Liver (tissue), 9 donors: ENCODE data around the gene ICAM1. TPM values are rescaled to one million over a fixed set of nuclear protein-coding genes. Genes with fewer than 3 reads are reported as not detected.

Experiments
- DNase-seq: peaks from one replicate; pipeline ENCODE4 v3.0.0-alpha.2; 2017; ENCODE audit warnings: low spot score
- H3K27ac ChIP-seq, 2 donors: one replicate each; pipeline ENCODE4 v1.7.0; 2013; ENCODE audit warnings: inconsistent platforms in 2 of 2, low read length in 2 of 2, control low read depth in 1 of 2, low read depth in 1 of 2, mild to moderate bottlenecking in 1 of 2
- H3K27me3 ChIP-seq, 4 donors: one replicate each; pipeline versions ENCODE4 v1.6.1 to v1.7.0; 2013; ENCODE audit warnings: low read length in 3 of 4, inconsistent platforms in 1 of 4, mild to moderate bottlenecking in 1 of 4, moderate library complexity in 1 of 4; ENCODE audit not compliant: control insufficient read depth in 4 of 4, insufficient read depth in 4 of 4
- H3K36me3 ChIP-seq, 4 donors: one replicate each; pipeline versions ENCODE4 v1.6.1 to v1.7.0; 2013; ENCODE audit warnings: low read length in 3 of 4, mild to moderate bottlenecking in 3 of 4, low read depth in 1 of 4, moderate library complexity in 1 of 4; ENCODE audit not compliant: control insufficient read depth in 4 of 4, insufficient read depth in 3 of 4
- H3K4me1 ChIP-seq, 4 donors: one replicate each; pipeline versions ENCODE4 v1.6.1 to v1.7.0; 2013; ENCODE audit warnings: low read length in 3 of 4, mild to moderate bottlenecking in 3 of 4, moderate library complexity in 1 of 4; ENCODE audit not compliant: control insufficient read depth in 4 of 4, insufficient read depth in 4 of 4
- H3K4me3 ChIP-seq, 3 donors: one replicate each; pipeline versions ENCODE4 v1.6.1 to v1.7.0; 2013; ENCODE audit warnings: low read length in 3 of 3, control low read depth in 1 of 3, low read depth in 1 of 3, mild to moderate bottlenecking in 1 of 3
- H3K9ac ChIP-seq, 2 donors: one replicate each; pipeline ENCODE4 v1.7.0; 2013; ENCODE audit warnings: low read length in 2 of 2, mild to moderate bottlenecking in 2 of 2, moderate library complexity in 2 of 2, control low read depth in 1 of 2, low read depth in 1 of 2
- H3K9me3 ChIP-seq, 4 donors: one replicate each; pipeline versions ENCODE4 v1.6.1 to v1.7.0; 2013; ENCODE audit warnings: low read length in 3 of 4; ENCODE audit not compliant: control insufficient read depth in 4 of 4
- ATF3 ChIP-seq: IDR thresholded peaks from 2 replicates; pipeline ENCODE4 v1.6.1; 2016; ENCODE audit warnings: antibody characterized with exemption
- CTCF ChIP-seq: fragments of 150-350 bp; IDR thresholded peaks from 2 replicates; pipeline ENCODE4 v1.5.1; 2017; ENCODE audit warnings: improper control_type of control experiment, low read depth, low read length; ENCODE audit not compliant: missing input control
- EGR1 ChIP-seq, 2 donors: IDR thresholded peaks; 2 replicates each; pipeline ENCODE4 v1.6.1; 2016 to 2018; ENCODE audit warnings: antibody characterized with exemption in 2 of 2, low read depth in 2 of 2
- FOXA1 ChIP-seq: IDR thresholded peaks from 2 replicates; pipeline ENCODE4 v1.6.1; 2016; ENCODE audit warnings: antibody characterized with exemption
- FOXA2 ChIP-seq: IDR thresholded peaks from 2 replicates; pipeline ENCODE4 v1.6.1; 2016; ENCODE audit warnings: antibody characterized with exemption
- GABPA ChIP-seq, 2 donors: IDR thresholded peaks in 1 of 2; conservative IDR thresholded peaks in 1 of 2; 2 replicates each; pipeline ENCODE4 v1.6.1; 2016; ENCODE audit warnings: antibody characterized with exemption in 2 of 2, mild to moderate bottlenecking in 1 of 2, moderate library complexity in 1 of 2
- HNF4A ChIP-seq, 2 donors: conservative IDR thresholded peaks; 2 replicates each; pipeline ENCODE4 v1.6.1; 2016; ENCODE audit warnings: antibody characterized with exemption in 2 of 2, mild to moderate bottlenecking in 2 of 2
- HNF4G ChIP-seq: IDR thresholded peaks from 2 replicates; pipeline ENCODE4 v1.6.1; 2016; ENCODE audit warnings: antibody characterized with exemption
- JUND ChIP-seq, 2 donors: IDR thresholded peaks; 2 replicates each; pipeline ENCODE4 v1.6.1; 2016; ENCODE audit warnings: antibody characterized with exemption in 2 of 2
- MAX ChIP-seq: IDR thresholded peaks from 2 replicates; pipeline ENCODE4 v1.6.1; 2016; ENCODE audit warnings: antibody characterized with exemption
- NR2F2 ChIP-seq: IDR thresholded peaks from 2 replicates; pipeline ENCODE4 v1.6.1; 2016; ENCODE audit warnings: antibody characterized with exemption
- RAD21 ChIP-seq, 2 donors: IDR thresholded peaks; 2 replicates each; pipeline ENCODE4 v1.6.1; 2016; ENCODE audit warnings: antibody characterized with exemption in 2 of 2, mild to moderate bottlenecking in 2 of 2
- REST ChIP-seq: IDR thresholded peaks from 2 replicates; pipeline ENCODE4 v1.6.1; 2016; ENCODE audit warnings: antibody characterized with exemption, mild to moderate bottlenecking
- RXRA ChIP-seq, 2 donors: IDR thresholded peaks; 2 replicates each; pipeline ENCODE4 v1.6.1; 2017 to 2018; ENCODE audit warnings: antibody characterized with exemption in 2 of 2, mild to moderate bottlenecking in 1 of 2
- SP1 ChIP-seq: IDR thresholded peaks from 2 replicates; pipeline ENCODE4 v1.6.1; 2018; ENCODE audit warnings: antibody characterized with exemption, mild to moderate bottlenecking
- TAF1 ChIP-seq: conservative IDR thresholded peaks from 2 replicates; pipeline ENCODE4 v1.6.1; 2016; ENCODE audit warnings: antibody characterized with exemption, mild to moderate bottlenecking
- YY1 ChIP-seq: IDR thresholded peaks from 2 replicates; pipeline ENCODE4 v1.6.1; 2016; ENCODE audit warnings: antibody characterized with exemption, mild to moderate bottlenecking
- ZBTB33 ChIP-seq: IDR thresholded peaks from 2 replicates; pipeline ENCODE4 v1.6.1; 2016; ENCODE audit warnings: antibody characterized with exemption
- WGBS: extraction: QIAGEN DNeasy Blood & Tissue Kit; methylation state at CpG from one replicate; pipeline ENCODE4 v1.1.7; 2013; 5-methylcytosine and 5-hydroxymethylcytosine counted together
- polyA plus RNA-seq, 2 donors: library from polyadenylated mRNA; stranded (reverse) in 1 of 2; unstranded in 1 of 2; fragments of 200-250 nt in 1 of 2; fragments of >200 nt in 1 of 2; fragmentation: Nextera tagmentation in 1 of 2; extraction: Ambion mirVana in 1 of 2; gene quantifications; one replicate each; pipeline versions ENCODE4 v1.2.1 to v1.2.3, GENCODE V29; 2013 to 2015
- total RNA-seq, 2 donors: library from RNA; depleted of rRNA; stranded (reverse); fragments of >200 nt; gene quantifications; one replicate each; pipeline ENCODE4 v1.2.3, GENCODE V29; 2014
- donor health status: healthy.
- donor health status: healthy.
- donor health status: healthy.
- donor health status: healthy.
- donor health status: healthy.

The ICAM1 gene
- total and polyA plus RNA-seq, 4 donors: 7.8 to 26.3 (median 19.8) TPM

GRCh38 chr19:10277795-10278589 lies 7.1 kb downstream of the ICAM1 start:
- Histone ChIP-seq H3K27ac (no peak overlapping the region), H3K4me1 (no peaks in the 10 kb centered on the region), H3K4me3 (no peak overlapping the region)

More at GRCh38 chr19:10277795-10278589, 7.1 kb downstream of the ICAM1 start:
- TF ChIP-seq YY1: no peak
- TF ChIP-seq FOXA2: no peak
- TF ChIP-seq MAX: no peak
- TF ChIP-seq ATF3: no peak
- TF ChIP-seq RAD21 (IDR thresholded peaks at IDR 0.05): no peak
- TF ChIP-seq GABPA (IDR thresholded peaks at IDR 0.05 in 1 of 2, conservative IDR thresholded peaks at IDR 0.05 in 1 of 2): no peak
- no peak for TF ChIP-seq EGR1 (IDR thresholded peaks at IDR 0.05; ENCODE audit: low read depth in 2 of 2)
- no peak for TF ChIP-seq SP1
- no peak for TF ChIP-seq CTCF
- no peak for TF ChIP-seq HNF4G
- no peak for TF ChIP-seq NR2F2
- TF ChIP-seq ZBTB33: no peak
- no peak for TF ChIP-seq TAF1
- no peak for TF ChIP-seq FOXA1
- no peak for TF ChIP-seq JUND (IDR thresholded peaks at IDR 0.05)
- TF ChIP-seq RXRA (IDR thresholded peaks at IDR 0.05): no peak
- no peak for TF ChIP-seq REST
- TF ChIP-seq HNF4A (conservative IDR thresholded peaks at IDR 0.05): no peak
- 93% methylated on average over 9 of the region's 9 CpGs for WGBS
- no peak overlapping the region for H3K9ac ChIP-seq
- H3K9me3 ChIP-seq: no peaks in the 10 kb centered on the region
- no peaks in the 10 kb centered on the region for H3K27me3 ChIP-seq
- no peak for DNase-seq
- H3K36me3 ChIP-seq: peaks cover 7 to 52% (median 29%) of the 10 kb centered on the region in 4 donors
